Inflammatory macrophage (primary cell): ENCODE data around the gene GNB1L.

Experiments
- DNase-seq, 2 donors: peaks; one replicate each; pipeline ENCODE4 v3.0.0-alpha.2; 2020 to 2022
- total RNA-seq, 18 experiments: gene quantifications; one replicate each; lab custom pipeline; 2026; ENCODE audit warnings: mixed read lengths in 6 of 18, inconsistent platforms in 2 of 18; lab: John Stamatoyannopoulos, UW

Gene GNB1L
- 0.29 to 4.7 (median 2.3) reads per million in 18 experiments for total RNA-seq

- DNase-seq = peak; percentile 98 to 99
These were observed at the start of gene GNB1L, which contains the start of gene RTL10 for GRCh38 chr22:19854778-19855503. TSS of gene GNB1L (minus strand) at chr22:19854874. CDS start at chr22:19821355, 33,519 bp downstream. TSS of gene RTL10 (minus strand) at chr22:19854874. CDS start at chr22:19852261, 2,613 bp downstream.

- DNase-seq = no peak
These were observed 49.6 kb upstream of the GNB1L start for GRCh38 chr22:19904174-19904856.

GRCh38 chr22:19903513-19903912 is 48.8 kb upstream of the GNB1L start:
- no peak for DNase-seq

GRCh38 chr22:19903031-19903430 is 48.4 kb upstream of the GNB1L start:
- DNase-seq = no peak

- DNase-seq = no peak
These were observed 47.6 kb upstream of the GNB1L start for GRCh38 chr22:19902245-19902715.

GRCh38 chr22:19901577-19902244 is 47.0 kb upstream of the GNB1L start:
- no peak for DNase-seq

- DNase-seq = no peak
These were observed 46.2 kb upstream of the GNB1L start for GRCh38 chr22:19900707-19901436.

- no peak for DNase-seq
These were observed 44.3 kb upstream of the GNB1L start for GRCh38 chr22:19898831-19899567.

- no peak for DNase-seq
These were observed 43.5 kb upstream of the GNB1L start for GRCh38 chr22:19898145-19898544.

- no peak for DNase-seq
These were observed 43.1 kb upstream of the GNB1L start for GRCh38 chr22:19897726-19898125.

- no peak for DNase-seq
These were observed 42.1 kb upstream of the GNB1L start for GRCh38 chr22:19896665-19897355.

GRCh38 chr22:19895160-19895849 is 40.6 kb upstream of the GNB1L start:
- DNase-seq = no peak

GRCh38 chr22:19893363-19893762 is 38.7 kb upstream of the GNB1L start:
- no peak for DNase-seq

GRCh38 chr22:19892925-19893324 is 38.3 kb upstream of the GNB1L start:
- no peak for DNase-seq

- no peak for DNase-seq
These were observed 37.7 kb upstream of the GNB1L start for GRCh38 chr22:19892257-19892879.

GRCh38 chr22:19891317-19892256 is 36.9 kb upstream of the GNB1L start:
- peak; percentile 2 to 36 for DNase-seq

- DNase-seq = no peak
These were observed 36.0 kb upstream of the GNB1L start for GRCh38 chr22:19890502-19891316.

GRCh38 chr22:19889951-19890350 is 35.3 kb upstream of the GNB1L start:
- no peak for DNase-seq
